Measurements from ENCODE around the gene STAB2.
A peak's percentile ranks its signal among the peaks of the same experiment; 100 is the strongest.

STAB2 gene

GRCh38 chr12:103757248-103757647 is 170.2 kb downstream of the STAB2 start:
- no peak for DNase-seq

- no peak for DNase-seq
Measured at GRCh38 chr12:103758310-103759089, 171.4 kb downstream of the STAB2 start.

GRCh38 chr12:103762473-103762872 is 175.4 kb downstream of the STAB2 start:
- DNase-seq = no peak

- DNase-seq = no peak
Measured at GRCh38 chr12:103765322-103765721, 178.2 kb downstream of the STAB2 start.

GRCh38 chr12:103766028-103766427 is 179.0 kb downstream of the STAB2 start:
- no peak for DNase-seq

GRCh38 chr12:103768467-103769123 is 181.5 kb downstream of the STAB2 start:
- no peak for DNase-seq

- no peak for DNase-seq
Measured at GRCh38 chr12:103769240-103769945, 182.3 kb downstream of the STAB2 start.

- DNase-seq = peak; percentile 31
Measured at GRCh38 chr12:103771466-103771865, 184.4 kb downstream of the STAB2 start.

GRCh38 chr12:103772367-103773108 is 185.5 kb downstream of the STAB2 start:
- no peak for DNase-seq

GRCh38 chr12:103773109-103773910 is 186.2 kb downstream of the STAB2 start:
- no peak for DNase-seq

GRCh38 chr12:103774977-103775560 is 188.0 kb downstream of the STAB2 start:
- no peak for DNase-seq

- no peak for DNase-seq
Measured at GRCh38 chr12:103778781-103779180, 191.7 kb downstream of the STAB2 start.

GRCh38 chr12:103779410-103780092 is 192.5 kb downstream of the STAB2 start:
- DNase-seq = no peak

- DNase-seq = no peak
Measured at GRCh38 chr12:103780093-103780440, 193.0 kb downstream of the STAB2 start.

GRCh38 chr12:103780992-103781391 is 193.9 kb downstream of the STAB2 start:
- DNase-seq = no peak

- DNase-seq = no peak
Measured at GRCh38 chr12:103782399-103782798, 195.3 kb downstream of the STAB2 start.

- DNase-seq = no peak
Measured at GRCh38 chr12:103783744-103784664, 196.9 kb downstream of the STAB2 start.

GRCh38 chr12:103785243-103786031 is 198.4 kb downstream of the STAB2 start:
- no peak for DNase-seq

- DNase-seq = no peak
Measured at GRCh38 chr12:103786201-103786600, 199.1 kb downstream of the STAB2 start.

Data from stimulated activated CD8-positive, alpha-beta memory T cell treated with anti-CD3 and anti-CD28 coated beads, Interleukin-4, amount 100 ng/mL, for 48 hours (primary cell).